Naive thymus-derived CD4-positive, alpha-beta T cell (primary cell): ENCODE results near the gene LMO7. TPM values are rescaled to one million over a fixed set of nuclear protein-coding genes. Genes with fewer than 3 reads are reported as not detected.
A peak's percentile ranks its signal among the peaks of the same experiment; 100 is the strongest.

ENCODE experiments used
- ATAC-seq: fragments of 150-1000 bp; cut with Tn5 transposase; 2 replicates; pipeline ENCODE4 v1.10.0; 2021; ENCODE audit warnings: mild to moderate bottlenecking, moderate library complexity
- CTCF ChIA-PET: fragments of 350-600 bp; sonication (Branson Sonifier 250); formaldehyde crosslinking; loops from one replicate; lab custom pipeline; 2021; ENCODE audit warnings: antibody characterized with exemption; lab: Charles Lee
- POLR2A ChIA-PET: fragments of 350-600 bp; sonication (Branson Sonifier 250); formaldehyde crosslinking; loops from one replicate; lab custom pipeline; 2021; ENCODE audit warnings: antibody characterized with exemption, inconsistent platforms; lab: Charles Lee
- DNase-seq, 9 donors: peaks; one replicate each; pipeline versions ENCODE4 v3.0.0 to v3.0.0-alpha.2; 2020 to 2022; ENCODE audit warnings: mixed read lengths in 1 of 9
- H3K27ac ChIP-seq: one replicate; pipeline ENCODE4 v1.7.0; 2013; ENCODE audit warnings: mild to moderate bottlenecking, low read depth, low read length, moderate library complexity
- H3K27me3 ChIP-seq, 2 donors: one replicate each; pipeline ENCODE4 v1.7.0; 2013; ENCODE audit warnings: low read length in 2 of 2, mild to moderate bottlenecking in 2 of 2, moderate library complexity in 2 of 2; ENCODE audit not compliant: control insufficient read depth in 2 of 2, insufficient read depth in 2 of 2
- H3K36me3 ChIP-seq, 3 experiments: 1 replicate in 2 of 3; 2 replicates in 1 of 3; pipeline ENCODE4 v1.7.0; 2013; ENCODE audit warnings: low read length in 3 of 3, mild to moderate bottlenecking in 3 of 3, moderate library complexity in 1 of 3; ENCODE audit not compliant: insufficient read depth in 3 of 3, control insufficient read depth in 2 of 3
- H3K4me1 ChIP-seq, 2 donors: one replicate each; pipeline ENCODE4 v1.7.0; 2013; ENCODE audit warnings: low read length in 2 of 2, mild to moderate bottlenecking in 2 of 2, moderate library complexity in 1 of 2; ENCODE audit not compliant: control insufficient read depth in 2 of 2, insufficient read depth in 2 of 2
- H3K4me3 ChIP-seq: 2 replicates; pipeline ENCODE4 v1.7.0; 2013; ENCODE audit warnings: mild to moderate bottlenecking, low read length
- H3K9me3 ChIP-seq, 3 experiments: 1 replicate in 2 of 3; 2 replicates in 1 of 3; pipeline ENCODE4 v1.7.0; 2013; ENCODE audit warnings: low read length in 3 of 3; ENCODE audit not compliant: control insufficient read depth in 2 of 3
- H3K27ac Mint-ChIP-seq, 9 donors: one replicate each; pipeline ENCODE4 v1.8.0; 2020 to 2022; ENCODE audit warnings: mixed read lengths in 9 of 9, mild to moderate bottlenecking in 8 of 9, moderate library complexity in 5 of 9, inconsistent platforms in 2 of 9
- H3K27me3 Mint-ChIP-seq, 5 donors: one replicate each; pipeline ENCODE4 v1.8.0; 2021 to 2022; ENCODE audit warnings: mixed read lengths in 5 of 5, mild to moderate bottlenecking in 1 of 5
- H3K36me3 Mint-ChIP-seq, 5 donors: one replicate each; pipeline ENCODE4 v1.8.0; 2020 to 2022; ENCODE audit warnings: mixed read lengths in 5 of 5, mild to moderate bottlenecking in 3 of 5, inconsistent platforms in 1 of 5
- H3K4me1 Mint-ChIP-seq, 7 donors: one replicate each; pipeline ENCODE4 v1.8.0; 2020 to 2022; ENCODE audit warnings: mixed read lengths in 7 of 7, mild to moderate bottlenecking in 3 of 7, inconsistent platforms in 1 of 7
- H3K4me3 Mint-ChIP-seq, 10 donors: one replicate each; pipeline ENCODE4 v1.8.0; 2020 to 2022; ENCODE audit warnings: mild to moderate bottlenecking in 10 of 10, mixed read lengths in 10 of 10, moderate library complexity in 6 of 10, inconsistent platforms in 2 of 10
- H3K9me3 Mint-ChIP-seq, 11 donors: one replicate each; pipeline ENCODE4 v1.8.0; 2020 to 2022; ENCODE audit warnings: mixed read lengths in 11 of 11, mild to moderate bottlenecking in 4 of 11, inconsistent platforms in 1 of 11, moderate library complexity in 1 of 11
- intact Hi-C, 2 donors: fragments of 100-400 bp; cut with micrococcal nuclease; formaldehyde crosslinking; loops; one replicate each; pipeline ENCODE4 v1.15.1; 2023
- polyA plus RNA-seq, 2 donors: library from polyadenylated mRNA; unstranded; fragments of 300-500 nt; fragmentation: Illumina TruSeq; gene quantifications; one replicate each; pipeline ENCODE4 v1.2.3, GENCODE V29; 2021
- total RNA-seq, 6 experiments: library from RNA in 5 of 6; stranded (reverse) in 5 of 6; gene quantifications; 1 replicate in 5 of 6; 2 replicates in 1 of 6; pipeline ENCODE4 v1.2.3 and lab custom pipeline; 2021 to 2026

Gene LMO7
- total and polyA plus RNA-seq, 7 experiments from 2014 or later, result 18.0 to 68.1 (median 37.8) TPM

DNA sequence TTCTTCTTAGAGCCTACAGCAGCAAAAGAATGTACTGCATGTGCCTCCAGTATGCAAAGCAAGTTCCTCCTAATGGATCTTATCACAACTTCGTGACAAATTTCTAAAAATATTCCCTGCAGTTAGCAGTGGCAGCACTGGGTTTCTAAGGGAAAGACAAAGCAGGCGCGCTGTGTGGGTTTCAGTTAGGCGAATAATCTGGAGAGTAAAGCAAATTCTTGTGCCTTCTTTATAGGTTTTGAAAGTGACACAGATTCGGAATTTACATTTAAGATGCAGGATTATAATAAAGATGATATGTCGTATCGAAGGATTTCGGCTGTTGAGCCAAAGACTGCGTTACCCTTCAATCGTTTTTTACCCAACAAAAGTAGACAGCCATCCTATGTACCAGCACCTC, 167.9 kb downstream of the LMO7 start:
- H3K9me3 ChIP-seq, result no peaks in the 10 kb centered on the region
- no peak overlapping the region for H3K27ac ChIP-seq
- no peaks in the 10 kb centered on the region for H3K27me3 ChIP-seq
- ATAC-seq, result no peak
- peaks cover 0 to 28% of the 10 kb centered on the region in 2 donors for H3K4me1 ChIP-seq
- ChIA-PET CTCF (interaction anchor here (1.4 kb wide), 1 partner anchor 108 kb away, joined by 3 read pairs; no protein-coding TSS in a partner anchor), POLR2A (interaction anchor here (7.2 kb wide), 1 partner anchor 43 kb away, joined by 81 read pairs; no protein-coding TSS in a partner anchor)
- no peak for DNase-seq
- H3K27ac Mint-ChIP-seq, result peak overlapping the region in 8 of 9 donors; percentile 32 to 97 (median 91)
- intact Hi-C loops, result loop anchor here (5.0 kb wide), 3 partner anchors 38 to 1188 kb away; partner anchors contain the start of gene CLN5 (in 1 of the 2)
- H3K9me3 Mint-ChIP-seq, result no peaks in the 10 kb centered on the region
- H3K4me1 Mint-ChIP-seq, result peaks cover 15 to 66% (median 42%) of the 10 kb centered on the region in 7 donors
- H3K4me3 Mint-ChIP-seq, result peak overlapping the region in 4 of 10 donors; percentile 62 to 85 (median 78)
- H3K4me3 ChIP-seq, result no peak overlapping the region
- no peaks in the 10 kb centered on the region for H3K27me3 Mint-ChIP-seq
- peaks cover 0 to 14% (median 3%) of the 10 kb centered on the region in 3 experiments for H3K36me3 ChIP-seq
- H3K36me3 Mint-ChIP-seq, result peaks cover 2 to 61% (median 47%) of the 10 kb centered on the region in 5 donors

DNA sequence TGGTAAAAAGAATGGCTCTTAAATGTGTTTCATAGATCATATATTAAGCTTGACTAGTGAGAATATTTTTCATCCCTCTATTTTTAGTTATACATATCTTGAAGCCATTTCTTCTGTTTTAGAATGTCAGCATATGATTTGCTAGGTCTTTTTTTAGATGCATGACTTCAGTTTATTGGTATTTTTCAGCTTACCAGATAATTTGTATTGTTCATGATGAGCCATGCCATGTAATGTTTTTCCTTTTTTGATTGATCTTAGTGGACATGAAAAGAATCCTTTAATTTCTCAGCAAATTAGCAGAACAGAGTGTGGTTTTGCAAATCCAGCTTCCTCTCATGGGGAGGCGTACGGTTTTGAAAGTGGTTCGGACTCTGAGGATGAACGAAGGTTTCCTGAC, 168.5 kb downstream of the LMO7 start:
- no peak for ATAC-seq
- no peak for DNase-seq
- Mint-ChIP-seq H3K27ac (peak overlapping the region in 3 of 9 donors; percentile 22 to 89 (median 73)), H3K27me3 (no peaks in the 10 kb centered on the region), H3K36me3 (peaks cover 2 to 62% (median 47%) of the 10 kb centered on the region in 5 donors), H3K9me3 (no peaks in the 10 kb centered on the region), H3K4me1 (peaks cover 15 to 60% (median 37%) of the 10 kb centered on the region in 7 donors), H3K4me3 (peak overlapping the region in 1 of 10 donors; percentile 4)
- Histone ChIP-seq H3K9me3 (no peaks in the 10 kb centered on the region), H3K4me3 (no peak overlapping the region), H3K27ac (no peak overlapping the region), H3K36me3 (peaks cover 0 to 14% (median 3%) of the 10 kb centered on the region in 3 experiments), H3K4me1 (peaks cover 0 to 28% of the 10 kb centered on the region in 2 donors), H3K27me3 (no peaks in the 10 kb centered on the region)
- CTCF ChIA-PET, result interaction anchor here (1.0 to 1.4 kb wide), 2 partner anchors 72 to 109 kb away, joined by 3 read pairs; no protein-coding TSS in a partner anchor
- intact Hi-C loops, result loop anchor here (5.0 kb wide), 3 partner anchors 38 to 1188 kb away; partner anchors contain the start of gene CLN5 (in 1 of the 2)
- POLR2A ChIA-PET, result interaction anchor here (7.2 kb wide), 1 partner anchor 43 kb away, joined by 81 read pairs; no protein-coding TSS in a partner anchor

DNA sequence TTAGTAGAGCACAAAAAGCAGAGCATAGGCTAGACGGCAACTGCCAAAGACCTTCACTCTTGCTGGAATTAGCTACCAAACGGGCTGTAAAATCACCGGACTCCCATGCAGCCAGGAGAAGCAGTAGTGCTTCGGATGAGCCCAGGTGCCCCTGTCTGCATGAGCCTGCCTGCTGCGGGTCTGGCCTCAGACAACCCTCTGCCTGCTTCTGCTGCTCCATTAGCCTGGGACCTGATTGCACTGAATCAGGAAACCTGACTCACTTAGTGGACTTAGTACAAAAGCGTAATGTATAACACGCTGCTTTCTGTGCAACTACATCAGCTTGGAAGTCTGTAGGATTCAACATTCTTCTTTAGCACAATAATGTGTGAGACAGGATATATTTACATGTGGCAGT, 170.0 kb downstream of the LMO7 start:
- Mint-ChIP-seq H3K9me3 (no peaks in the 10 kb centered on the region), H3K4me1 (peaks cover 15 to 51% (median 33%) of the 10 kb centered on the region in 7 donors), H3K36me3 (peaks cover 2 to 60% (median 42%) of the 10 kb centered on the region in 5 donors), H3K27ac (peak overlapping the region in 2 of 9 donors; percentile 4 to 38), H3K4me3 (no peak overlapping the region), H3K27me3 (no peaks in the 10 kb centered on the region)
- DNase-seq (no peak), ATAC-seq (no peak)
- Histone ChIP-seq H3K36me3 (peaks cover 0 to 14% (median 3%) of the 10 kb centered on the region in 3 experiments), H3K4me3 (no peak overlapping the region), H3K27me3 (no peaks in the 10 kb centered on the region), H3K9me3 (no peaks in the 10 kb centered on the region), H3K4me1 (peaks cover 0 to 28% of the 10 kb centered on the region in 2 donors), H3K27ac (no peak overlapping the region)
- POLR2A ChIA-PET, result interaction anchor here (0.5 to 1.4 kb wide), 3 partner anchors 14 to 64 kb away, joined by 3 to 4 read pairs (median 4); no protein-coding TSS in a partner anchor
- intact Hi-C loops, result no loop called here
- CTCF ChIA-PET, result no interaction called here

DNA sequence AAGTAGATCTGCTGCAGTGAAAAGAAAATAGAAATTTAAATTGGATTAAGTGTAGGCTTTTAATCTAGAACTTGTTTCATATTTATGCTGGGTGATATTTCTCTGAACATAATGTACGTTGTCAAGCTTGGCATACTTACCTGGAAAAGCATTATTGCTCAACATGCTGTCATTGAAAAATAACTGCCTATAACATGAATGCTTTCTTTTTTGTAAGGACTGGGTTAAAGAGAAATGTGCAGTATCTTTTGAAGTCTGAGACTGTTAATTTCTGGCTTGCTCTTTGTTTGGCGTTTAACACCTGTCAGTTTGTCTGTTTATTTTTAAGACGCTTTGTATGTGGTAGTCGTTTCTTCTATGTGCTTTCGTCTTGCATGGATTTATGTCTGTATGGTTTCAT, 175.2 kb downstream of the LMO7 start:
- Mint-ChIP-seq H3K9me3 (no peaks in the 10 kb centered on the region), H3K27me3 (no peaks in the 10 kb centered on the region), H3K4me1 (peaks cover 0 to 17% (median 8%) of the 10 kb centered on the region in 7 donors), H3K4me3 (peak overlapping the region in 1 of 10 donors; percentile 46), H3K36me3 (peaks cover 0 to 32% (median 15%) of the 10 kb centered on the region in 5 donors), H3K27ac (peak overlapping the region in 1 of 9 donors; percentile 55)
- Histone ChIP-seq H3K36me3 (peaks cover 0 to 8% (median 0%) of the 10 kb centered on the region in 3 experiments), H3K9me3 (no peaks in the 10 kb centered on the region), H3K27me3 (no peaks in the 10 kb centered on the region), H3K4me3 (no peak overlapping the region), H3K27ac (no peak overlapping the region), H3K4me1 (no peaks in the 10 kb centered on the region)
- intact Hi-C loops, result no loop called here
- CTCF ChIA-PET, result interaction anchor here (0.7 to 1.8 kb wide), 2 partner anchors 47 to 50 kb away, joined by 3 read pairs; no protein-coding TSS in a partner anchor
- ATAC-seq, result no peak
- POLR2A ChIA-PET, result interaction anchor here (2.5 kb wide), 1 partner anchor 51 kb away, joined by 7 read pairs; no protein-coding TSS in a partner anchor
- DNase-seq, result no peak

DNA sequence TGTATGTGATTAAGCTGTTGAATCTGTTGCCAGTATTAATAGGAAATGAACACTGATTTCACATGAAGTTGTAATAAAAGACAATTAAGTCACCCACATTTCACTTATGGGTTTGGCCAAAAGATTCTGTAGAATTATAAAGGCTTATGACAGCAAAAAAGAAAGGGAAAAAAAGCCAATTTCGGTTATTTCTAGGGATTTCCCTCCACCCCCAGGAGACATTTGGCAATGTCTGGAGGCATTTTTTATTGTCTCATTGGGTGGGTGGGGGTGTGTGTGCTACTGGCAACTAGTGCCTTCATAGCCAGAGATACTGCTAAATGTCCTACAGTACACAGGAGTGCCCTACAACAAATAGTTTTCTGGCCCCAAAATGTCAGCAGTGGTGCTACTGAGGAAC, 175.7 kb downstream of the LMO7 start:
- Histone ChIP-seq H3K27ac (no peak overlapping the region), H3K4me1 (no peaks in the 10 kb centered on the region), H3K36me3 (peaks cover 0 to 3% (median 0%) of the 10 kb centered on the region in 3 experiments), H3K4me3 (no peak overlapping the region), H3K27me3 (no peaks in the 10 kb centered on the region), H3K9me3 (no peaks in the 10 kb centered on the region)
- H3K4me1 Mint-ChIP-seq, result peaks cover 0 to 17% (median 8%) of the 10 kb centered on the region in 7 donors
- H3K36me3 Mint-ChIP-seq, result peaks cover 0 to 27% (median 11%) of the 10 kb centered on the region in 5 donors
- ATAC-seq (no peak), DNase-seq (no peak)
- CTCF ChIA-PET, result interaction anchor here (0.7 to 1.8 kb wide), 2 partner anchors 47 to 51 kb away, joined by 3 read pairs; no protein-coding TSS in a partner anchor
- no peak overlapping the region for H3K4me3 Mint-ChIP-seq
- intact Hi-C loops, result no loop called here
- H3K27ac Mint-ChIP-seq, result peak overlapping the region in 1 of 9 donors; percentile 55
- no peaks in the 10 kb centered on the region for H3K9me3 Mint-ChIP-seq
- POLR2A ChIA-PET, result no interaction called here
- H3K27me3 Mint-ChIP-seq, result no peaks in the 10 kb centered on the region

DNA sequence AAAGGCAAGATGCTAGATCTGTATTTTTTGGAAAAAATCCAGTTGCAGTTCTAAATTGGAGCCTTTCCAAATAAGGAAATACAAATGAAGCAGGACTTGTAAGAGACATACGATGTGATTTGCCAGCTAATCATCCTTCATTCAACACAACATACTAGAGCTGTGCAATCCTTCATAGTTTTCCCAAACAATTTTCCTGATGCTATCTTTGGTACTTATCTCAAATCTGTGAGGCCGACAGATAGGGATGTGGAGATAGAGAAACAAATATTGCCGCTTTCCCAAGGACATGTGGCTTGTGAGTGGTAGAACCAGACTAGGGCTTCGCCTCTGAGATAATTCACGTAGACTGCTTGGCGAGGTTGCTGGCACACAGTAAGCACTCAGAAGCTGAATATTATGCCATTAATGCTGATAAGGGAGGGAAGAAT, 176.6 kb downstream of the LMO7 start:
- CTCF ChIA-PET, result no interaction called here

More for the DNA sequence above, 176.6 kb downstream of the LMO7 start:
- H3K36me3 Mint-ChIP-seq, result peaks cover 0 to 20% (median 4%) of the 10 kb centered on the region in 5 donors
- H3K9me3 ChIP-seq, result no peaks in the 10 kb centered on the region
- H3K27me3 ChIP-seq, result no peaks in the 10 kb centered on the region
- peaks cover 0 to 17% (median 8%) of the 10 kb centered on the region in 7 donors for H3K4me1 Mint-ChIP-seq
- no peak overlapping the region for H3K27ac ChIP-seq
- intact Hi-C loops, result no loop called here
- no peaks in the 10 kb centered on the region for H3K9me3 Mint-ChIP-seq
- peaks cover 0 to 6% (median 0%) of the 10 kb centered on the region in 3 experiments for H3K36me3 ChIP-seq
- H3K27ac Mint-ChIP-seq, result no peak overlapping the region
- no peak for DNase-seq
- ATAC-seq, result no peak
- no peaks in the 10 kb centered on the region for H3K27me3 Mint-ChIP-seq
- no peak overlapping the region for H3K4me3 ChIP-seq
- POLR2A ChIA-PET, result no interaction called here
- H3K4me1 ChIP-seq, result no peaks in the 10 kb centered on the region
- no peak overlapping the region for H3K4me3 Mint-ChIP-seq
